Tibial artery (tissue), 4 donors: Measurements from ENCODE around the gene NTMT1.
"Not testable (repeated sequence)": the region's sequence is repeated elsewhere in the genome, so short reads cannot be mapped to it uniquely, and the experiment has no call there.

Experiments used
- DNase-seq, 2 donors: peaks; one replicate each; pipeline ENCODE4 v3.0.0-alpha.2; 2019
- H3K27ac ChIP-seq, 2 donors: fragments of 200-600 bp; sonication (generic) in 1 of 2; 1 replicate in 1 of 2; 2 replicates in 1 of 2; pipeline ENCODE4 v1.5.1; 2018 to 2019; ENCODE audit warnings: mild to moderate bottlenecking in 1 of 2
- H3K27me3 ChIP-seq, 2 donors: fragments of 200-600 bp; sonication (generic) in 1 of 2; one replicate each; pipeline versions ENCODE4 v1.5.1 to v1.6.0; 2016 to 2019
- H3K36me3 ChIP-seq, 3 donors: fragments of 200-600 bp; sonication (generic) in 2 of 3; one replicate each; pipeline ENCODE4 v1.5.1; 2016 to 2019; ENCODE audit warnings: mild to moderate bottlenecking in 2 of 3
- H3K4me1 ChIP-seq, 4 donors: fragments of 200-600 bp; sonication (generic) in 2 of 4; 1 replicate in 3 of 4; 2 replicates in 1 of 4; pipeline ENCODE4 v1.5.1; 2016 to 2019
- H3K4me3 ChIP-seq, 2 donors: fragments of 200-600 bp; sonication (generic) in 1 of 2; 1 replicate in 1 of 2; 2 replicates in 1 of 2; pipeline ENCODE4 v1.5.1; 2018 to 2019; ENCODE audit warnings: mild to moderate bottlenecking in 2 of 2
- H3K9me3 ChIP-seq, 3 donors: fragments of 200-600 bp; sonication (generic) in 1 of 3; one replicate each; pipeline ENCODE4 v1.5.1; 2016 to 2019
- intact Hi-C: fragments of 100-400 bp; cut with DNase I; formaldehyde crosslinking; loops from one replicate; pipeline ENCODE4 v1.15.0; 2023; ENCODE audit warnings: low total_unique reads
- TF ChIP-seq, protein P1 (sequence below), 2 experiments: fragments of 200-600 bp in 1 of 2; fragments of 450-650 bp in 1 of 2; IDR thresholded peaks; one replicate each; pipeline ENCODE4 v1.5.1; 2017 to 2019; ENCODE audit warnings: antibody characterized with exemption in 2 of 2, mild to moderate bottlenecking in 1 of 2, moderate library complexity in 1 of 2

NTMT1 gene

DNA sequence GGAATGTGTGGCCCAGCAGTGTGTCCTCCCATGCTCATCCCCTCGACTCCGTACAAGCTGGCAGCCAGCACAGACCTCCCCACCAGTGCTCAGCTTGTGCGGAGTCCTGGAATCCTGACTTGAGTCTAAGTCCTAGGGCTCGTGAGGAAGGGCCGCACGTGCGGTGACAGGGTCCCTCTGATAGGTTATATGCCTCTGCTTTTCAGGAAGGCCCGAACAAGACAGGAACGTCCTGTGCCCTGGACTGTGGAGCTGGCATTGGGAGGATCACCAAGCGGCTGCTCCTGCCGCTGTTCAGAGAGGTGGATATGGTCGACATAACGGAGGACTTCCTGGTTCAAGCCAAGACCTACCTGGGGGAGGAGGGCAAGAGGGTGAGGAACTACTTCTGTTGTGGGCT is 7.9 kb downstream of the NTMT1 start:
- no peak for DNase-seq
- peaks cover 48 to 65% (median 65%) of the 10 kb centered on the region in 3 donors for H3K36me3 ChIP-seq

DNA sequence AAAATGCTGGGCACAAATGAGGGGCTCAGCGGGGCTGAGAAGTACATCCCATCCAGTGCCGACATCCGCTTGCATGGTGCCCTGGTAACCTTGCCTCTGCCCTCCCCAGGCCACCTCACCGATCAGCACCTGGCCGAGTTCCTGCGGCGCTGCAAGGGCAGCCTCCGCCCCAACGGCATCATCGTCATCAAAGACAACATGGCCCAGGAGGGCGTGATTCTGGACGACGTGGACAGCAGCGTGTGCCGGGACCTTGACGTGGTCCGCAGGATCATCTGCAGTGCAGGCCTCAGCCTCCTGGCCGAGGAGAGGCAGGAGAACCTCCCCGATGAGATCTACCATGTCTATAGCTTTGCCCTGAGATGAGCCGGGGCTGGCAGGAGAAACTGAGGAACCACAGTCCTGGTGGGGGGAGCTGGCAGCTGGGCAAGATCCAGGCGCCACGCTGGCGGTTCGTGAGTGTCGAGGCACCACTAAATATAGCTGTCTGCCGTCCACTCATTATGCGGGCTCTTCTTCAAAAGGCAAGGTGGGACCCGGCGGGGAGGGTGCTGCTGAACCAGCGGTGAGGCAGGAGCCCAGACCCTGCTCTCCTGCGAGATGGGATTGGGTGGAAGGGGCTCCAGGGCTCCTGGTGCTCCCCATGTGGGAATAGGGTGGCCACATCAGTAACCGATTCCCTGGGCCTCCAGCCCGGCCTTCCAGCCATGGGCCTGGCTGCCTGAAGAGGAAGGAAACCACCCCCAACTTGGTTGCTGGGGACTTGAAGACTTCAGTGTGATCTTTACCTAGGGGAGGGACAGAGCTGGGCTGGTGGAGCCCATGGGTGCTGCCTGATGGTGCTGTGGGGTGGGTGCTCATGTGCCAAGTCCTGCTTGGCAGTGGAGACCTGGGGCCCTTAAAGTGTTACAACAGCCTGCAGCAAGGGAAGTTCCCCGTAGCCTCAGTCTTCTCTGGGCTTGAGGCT is 9.4 kb downstream of the NTMT1 start:
- no peak overlapping the region for H3K4me3 ChIP-seq
- intact Hi-C loops: no loop called here
- DNase-seq: no peak
- TF ChIP-seq, protein P1, sequence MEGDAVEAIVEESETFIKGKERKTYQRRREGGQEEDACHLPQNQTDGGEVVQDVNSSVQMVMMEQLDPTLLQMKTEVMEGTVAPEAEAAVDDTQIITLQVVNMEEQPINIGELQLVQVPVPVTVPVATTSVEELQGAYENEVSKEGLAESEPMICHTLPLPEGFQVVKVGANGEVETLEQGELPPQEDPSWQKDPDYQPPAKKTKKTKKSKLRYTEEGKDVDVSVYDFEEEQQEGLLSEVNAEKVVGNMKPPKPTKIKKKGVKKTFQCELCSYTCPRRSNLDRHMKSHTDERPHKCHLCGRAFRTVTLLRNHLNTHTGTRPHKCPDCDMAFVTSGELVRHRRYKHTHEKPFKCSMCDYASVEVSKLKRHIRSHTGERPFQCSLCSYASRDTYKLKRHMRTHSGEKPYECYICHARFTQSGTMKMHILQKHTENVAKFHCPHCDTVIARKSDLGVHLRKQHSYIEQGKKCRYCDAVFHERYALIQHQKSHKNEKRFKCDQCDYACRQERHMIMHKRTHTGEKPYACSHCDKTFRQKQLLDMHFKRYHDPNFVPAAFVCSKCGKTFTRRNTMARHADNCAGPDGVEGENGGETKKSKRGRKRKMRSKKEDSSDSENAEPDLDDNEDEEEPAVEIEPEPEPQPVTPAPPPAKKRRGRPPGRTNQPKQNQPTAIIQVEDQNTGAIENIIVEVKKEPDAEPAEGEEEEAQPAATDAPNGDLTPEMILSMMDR (IDR thresholded peaks at IDR 0.05): no peak
- H3K36me3 ChIP-seq: peaks cover 48 to 74% (median 73%) of the 10 kb centered on the region in 3 donors
- no peaks in the 10 kb centered on the region for H3K9me3 ChIP-seq
- no peaks in the 10 kb centered on the region for H3K27me3 ChIP-seq
- H3K27ac ChIP-seq: no peak overlapping the region
- H3K4me1 ChIP-seq: peaks cover 0 to 36% (median 24%) of the 10 kb centered on the region in 4 donors

More for the DNA sequence above, 7.9 kb downstream of the NTMT1 start:
- Histone ChIP-seq H3K27me3 (no peaks in the 10 kb centered on the region), H3K27ac (no peak overlapping the region), H3K4me3 (no peak overlapping the region), H3K4me1 (peaks cover 0 to 25% (median 16%) of the 10 kb centered on the region in 4 donors), H3K9me3 (no peaks in the 10 kb centered on the region)
- intact Hi-C loops: no loop called here
- TF ChIP-seq, protein P1 (IDR thresholded peaks at IDR 0.05): no peak

DNA sequence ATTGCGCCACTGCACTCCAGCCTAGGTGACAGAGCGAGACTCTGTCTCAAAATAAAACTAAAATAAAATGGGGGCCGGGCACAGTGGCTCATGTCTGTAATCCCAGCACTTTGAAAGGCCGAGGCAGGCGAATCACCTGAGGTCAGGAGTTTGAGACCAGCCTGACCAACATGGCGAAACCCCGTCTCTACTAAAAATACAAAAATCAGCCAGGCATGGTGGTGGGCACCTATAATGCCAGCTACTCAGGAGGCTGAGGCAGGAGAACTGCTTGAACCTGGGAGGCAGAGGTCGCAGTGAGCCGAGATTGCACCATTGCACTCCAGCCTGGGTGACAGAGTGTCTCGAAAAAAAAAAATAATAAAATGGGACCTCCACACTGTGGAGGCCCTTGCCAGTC is 10.4 kb downstream of the NTMT1 start:
- DNase-seq: not testable (repeated sequence)

DNA sequence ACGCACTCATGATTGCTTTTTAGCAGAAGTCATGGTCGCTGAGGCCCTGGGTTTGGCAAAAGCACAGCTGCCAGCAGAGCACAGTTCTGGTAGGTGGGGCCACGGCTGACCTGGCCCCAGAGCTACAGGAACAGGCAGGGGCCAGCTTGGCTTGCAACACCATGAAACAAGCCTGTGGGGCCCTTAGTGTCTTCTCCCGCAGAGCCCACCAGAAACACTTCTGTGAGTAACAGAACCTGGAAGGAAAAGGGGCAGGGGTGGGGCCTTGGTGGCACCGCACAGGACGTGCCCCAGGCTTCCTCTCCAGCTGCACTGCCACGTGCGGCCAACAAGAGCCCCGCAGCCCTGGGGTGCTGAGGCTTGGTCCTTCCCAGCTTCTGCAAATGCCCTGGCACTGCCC is 11.1 kb downstream of the NTMT1 start:
- no peak for DNase-seq
- Histone ChIP-seq H3K27me3 (no peaks in the 10 kb centered on the region), H3K27ac (no peak overlapping the region), H3K9me3 (no peaks in the 10 kb centered on the region), H3K4me3 (no peak overlapping the region), H3K4me1 (peaks cover 0 to 30% (median 26%) of the 10 kb centered on the region in 4 donors), H3K36me3 (peaks cover 48 to 74% (median 73%) of the 10 kb centered on the region in 3 donors)
- intact Hi-C loops: no loop called here
- TF ChIP-seq, protein P1 (IDR thresholded peaks at IDR 0.05): no peak

More for the DNA sequence above, 10.4 kb downstream of the NTMT1 start:
- H3K27ac ChIP-seq, intact Hi-C loops, H3K27me3 ChIP-seq, H3K9me3 ChIP-seq, H3K4me3 ChIP-seq: not testable (repeated sequence)
- Histone ChIP-seq H3K4me1 (peaks cover 0 to 36% (median 26%) of the 10 kb centered on the region in 4 donors), H3K36me3 (peaks cover 48 to 74% (median 73%) of the 10 kb centered on the region in 3 donors)

DNA sequence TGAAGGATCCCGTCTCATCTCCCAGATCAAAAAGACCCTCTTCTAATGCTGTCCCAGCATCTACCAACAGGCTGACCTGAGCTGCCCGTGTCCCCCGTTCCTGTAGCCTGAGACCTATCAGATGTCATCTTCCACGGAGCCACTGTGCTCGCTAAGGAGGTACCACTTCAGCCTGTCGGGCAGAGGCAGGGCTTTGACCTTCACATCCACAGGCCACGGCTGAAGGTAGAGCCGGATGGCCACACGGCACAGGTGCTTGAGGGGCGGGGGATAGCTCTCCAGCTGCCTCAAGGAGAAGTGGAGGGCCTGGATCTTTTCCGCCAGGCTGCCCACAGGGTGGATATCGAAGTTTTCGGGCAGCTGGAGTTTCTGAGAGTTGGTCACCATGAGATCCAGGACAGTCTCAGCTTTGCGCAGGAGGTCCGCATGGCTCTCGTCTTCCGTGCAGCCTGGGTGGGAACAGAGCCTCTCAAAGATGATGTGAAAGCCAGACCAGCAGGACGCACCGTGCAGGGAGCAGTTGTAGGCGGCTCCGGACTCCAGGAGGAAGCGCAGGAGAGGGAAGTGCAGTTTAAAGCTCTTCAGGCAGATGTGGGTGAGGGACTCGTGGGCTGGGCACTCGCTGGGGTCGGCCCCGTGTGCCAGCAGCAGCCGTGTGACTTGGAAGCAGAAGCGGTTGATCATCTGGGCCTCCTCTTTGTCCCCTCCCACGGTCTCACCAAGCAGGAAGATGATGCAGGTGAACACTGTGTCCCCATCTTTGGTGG is 11.9 kb downstream of the NTMT1 start:
- Histone ChIP-seq H3K27me3 (no peaks in the 10 kb centered on the region), H3K4me3 (no peak overlapping the region), H3K4me1 (peaks cover 0 to 32% (median 27%) of the 10 kb centered on the region in 4 donors), H3K27ac (no peak overlapping the region), H3K9me3 (no peaks in the 10 kb centered on the region), H3K36me3 (peaks cover 48 to 69% (median 68%) of the 10 kb centered on the region in 3 donors)
- no peak for DNase-seq
- intact Hi-C loops: no loop called here
- TF ChIP-seq, protein P1 (IDR thresholded peaks at IDR 0.05): no peak
